HG02973 (cell line): ENCODE results near the gene RALGPS1.
A peak's percentile ranks its signal among the peaks of the same experiment; 100 is the strongest.

Experiments used
- ATAC-seq: cut with Tn5 transposase; IDR thresholded peaks from one replicate; pipeline ENCODE4 v1.9.1; 2021; ENCODE audit warnings: moderate library complexity; ENCODE audit not compliant: unreplicated experiment

The RALGPS1 gene, protein sequence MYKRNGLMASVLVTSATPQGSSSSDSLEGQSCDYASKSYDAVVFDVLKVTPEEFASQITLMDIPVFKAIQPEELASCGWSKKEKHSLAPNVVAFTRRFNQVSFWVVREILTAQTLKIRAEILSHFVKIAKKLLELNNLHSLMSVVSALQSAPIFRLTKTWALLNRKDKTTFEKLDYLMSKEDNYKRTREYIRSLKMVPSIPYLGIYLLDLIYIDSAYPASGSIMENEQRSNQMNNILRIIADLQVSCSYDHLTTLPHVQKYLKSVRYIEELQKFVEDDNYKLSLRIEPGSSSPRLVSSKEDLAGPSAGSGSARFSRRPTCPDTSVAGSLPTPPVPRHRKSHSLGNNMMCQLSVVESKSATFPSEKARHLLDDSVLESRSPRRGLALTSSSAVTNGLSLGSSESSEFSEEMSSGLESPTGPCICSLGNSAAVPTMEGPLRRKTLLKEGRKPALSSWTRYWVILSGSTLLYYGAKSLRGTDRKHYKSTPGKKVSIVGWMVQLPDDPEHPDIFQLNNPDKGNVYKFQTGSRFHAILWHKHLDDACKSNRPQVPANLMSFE

DNA sequence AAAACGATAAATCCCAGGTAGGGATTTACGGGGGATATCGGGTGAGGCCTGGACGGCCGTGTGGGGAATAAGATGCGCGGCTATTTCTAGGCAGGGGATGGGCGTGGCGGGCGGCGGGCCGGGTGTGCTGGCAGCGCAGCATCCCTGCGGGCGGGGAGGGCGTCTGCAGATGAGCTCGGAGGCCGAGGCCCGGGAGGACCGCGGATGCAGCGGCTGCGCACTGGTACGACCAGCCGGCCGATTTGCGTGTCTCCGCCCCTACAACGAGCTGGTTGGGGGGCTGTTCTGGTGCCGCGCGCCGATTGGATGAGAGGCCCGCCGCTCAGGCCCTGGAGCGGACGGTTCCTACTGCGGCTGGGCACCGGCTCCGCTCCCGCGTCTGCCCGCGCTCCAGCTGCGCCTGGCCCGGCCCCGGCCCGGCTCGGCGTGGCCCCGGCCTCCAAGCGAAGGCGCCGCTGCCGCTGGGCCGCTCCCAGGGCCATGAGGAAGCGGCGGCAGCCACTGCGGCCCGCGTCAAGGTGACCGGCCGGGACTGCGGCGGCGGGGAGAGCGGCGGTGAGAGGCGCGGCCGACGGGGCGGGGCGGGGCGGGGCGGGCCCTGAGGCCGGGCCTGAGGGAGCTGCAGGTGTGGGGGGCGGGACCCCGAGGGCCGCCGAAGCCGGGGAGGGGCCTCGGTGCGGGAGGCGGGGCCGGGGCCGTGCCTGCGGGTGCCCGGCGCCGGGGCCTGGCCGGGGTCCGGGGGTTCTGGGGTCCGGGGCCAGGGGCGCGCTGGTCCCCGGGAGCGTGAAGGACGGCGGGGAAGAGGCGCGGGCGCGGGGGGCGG, at the start of gene RALGPS1:
Gene RALGPS1 (plus strand): TSS at position 325 of the 823 bp plus-strand sequence. CDS start 47,508 bp downstream, outside the sequence.
- ATAC-seq, result peak; percentile 97

- ATAC-seq, result no peak
Measured at GRCh38 chr9:126869368-126869767, 45.2 kb upstream of the RALGPS1 start.

DNA sequence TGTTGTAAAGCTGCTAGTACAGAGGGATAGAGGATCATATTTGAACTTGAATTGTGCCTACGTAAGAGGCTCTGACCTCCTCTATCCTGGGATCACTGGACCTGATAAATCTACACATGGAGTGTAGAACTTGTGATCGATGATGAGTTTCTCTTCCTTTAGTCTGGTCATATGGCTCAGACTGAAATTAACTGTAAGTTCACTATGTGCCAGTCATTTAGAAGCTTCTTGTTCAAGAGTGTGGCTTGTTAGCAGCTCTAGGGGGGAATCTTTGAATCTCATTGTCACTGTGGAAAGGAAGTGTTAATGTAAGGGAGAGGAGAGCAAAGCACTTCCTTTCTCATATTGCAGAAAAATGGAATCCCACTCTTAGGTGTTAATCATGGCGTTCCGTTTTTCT, 42.1 kb upstream of the RALGPS1 start:
- no peak for ATAC-seq

- no peak for ATAC-seq
Measured at GRCh38 chr9:126874546-126875314, 39.9 kb upstream of the RALGPS1 start.

DNA sequence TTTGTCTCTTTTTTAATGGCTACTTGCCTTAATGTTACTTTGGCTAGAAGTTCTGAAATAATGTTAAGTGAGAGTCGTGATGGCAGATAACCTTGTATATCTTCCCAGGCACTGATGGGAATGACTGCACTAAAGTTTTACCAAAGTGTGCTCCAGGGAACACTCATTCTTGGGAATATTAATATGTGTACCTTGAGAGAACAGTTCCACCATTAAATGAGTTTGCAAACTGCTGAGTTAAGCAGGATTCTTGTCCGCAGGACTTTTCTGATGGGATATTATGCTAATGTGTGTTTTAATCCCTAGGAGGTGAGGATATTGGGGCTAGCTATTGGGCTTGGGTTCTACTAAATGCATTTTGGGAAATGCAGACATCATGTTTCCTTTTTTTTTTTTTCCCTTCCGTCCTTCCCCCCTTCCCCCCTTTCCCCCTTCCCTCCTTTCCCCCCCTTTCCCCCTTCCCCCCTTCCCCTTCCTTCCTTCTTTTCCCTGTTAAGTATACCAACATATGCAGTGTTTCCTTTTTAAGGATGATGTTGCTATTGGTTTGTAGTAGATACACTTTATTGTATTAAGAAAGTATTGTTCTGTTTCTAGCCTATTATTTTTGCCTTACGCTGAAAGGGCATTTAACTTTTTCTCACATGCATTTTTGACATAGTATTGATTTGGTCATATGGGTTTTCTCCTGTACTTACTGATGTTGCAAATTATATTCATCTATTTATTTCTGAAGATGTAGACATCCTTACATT, 38.6 kb upstream of the RALGPS1 start:
- ATAC-seq, result no peak

- no peak for ATAC-seq
Measured at GRCh38 chr9:126876531-126876930, 38.1 kb upstream of the RALGPS1 start.

DNA sequence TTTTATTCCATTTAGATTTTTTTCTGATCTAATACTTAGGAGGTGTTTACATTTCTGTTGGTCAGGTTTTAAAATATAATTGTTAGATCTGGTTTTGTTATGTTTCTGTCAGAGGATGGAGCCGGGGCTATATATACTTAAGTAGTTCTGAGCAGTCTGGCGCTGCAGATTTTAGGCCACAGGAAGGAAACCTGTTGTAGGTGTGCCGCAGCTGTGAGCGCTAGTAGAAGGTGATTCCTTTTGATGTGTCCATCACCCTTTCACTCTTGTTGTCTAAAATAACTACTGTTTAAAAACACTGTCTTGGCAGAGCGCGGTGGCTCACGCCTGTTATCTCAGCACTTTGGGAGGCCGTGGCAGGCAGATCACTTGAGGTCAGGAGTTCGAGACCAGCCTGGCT, 37.2 kb upstream of the RALGPS1 start:
- ATAC-seq, result no peak

DNA sequence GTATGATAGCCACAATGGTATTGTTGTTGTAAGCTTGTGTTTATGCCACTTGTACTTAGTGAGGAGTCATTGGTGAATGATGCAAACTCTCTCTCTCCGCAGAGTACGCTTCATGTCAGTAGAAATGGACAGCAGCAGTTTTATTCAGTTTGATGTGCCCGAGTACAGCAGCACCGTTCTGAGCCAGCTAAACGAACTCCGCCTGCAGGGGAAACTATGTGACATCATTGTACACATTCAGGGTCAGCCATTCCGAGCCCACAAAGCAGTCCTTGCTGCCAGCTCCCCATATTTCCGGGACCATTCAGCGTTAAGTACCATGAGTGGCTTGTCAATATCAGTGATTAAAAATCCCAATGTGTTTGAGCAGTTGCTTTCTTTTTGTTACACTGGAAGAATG, 35.3 kb upstream of the RALGPS1 start:
- no peak for ATAC-seq

GRCh38 chr9:126880226-126880946, 34.2 kb upstream of the RALGPS1 start:
- no peak for ATAC-seq

- ATAC-seq, result no peak
Measured at GRCh38 chr9:126880947-126881332, 33.6 kb upstream of the RALGPS1 start.

DNA sequence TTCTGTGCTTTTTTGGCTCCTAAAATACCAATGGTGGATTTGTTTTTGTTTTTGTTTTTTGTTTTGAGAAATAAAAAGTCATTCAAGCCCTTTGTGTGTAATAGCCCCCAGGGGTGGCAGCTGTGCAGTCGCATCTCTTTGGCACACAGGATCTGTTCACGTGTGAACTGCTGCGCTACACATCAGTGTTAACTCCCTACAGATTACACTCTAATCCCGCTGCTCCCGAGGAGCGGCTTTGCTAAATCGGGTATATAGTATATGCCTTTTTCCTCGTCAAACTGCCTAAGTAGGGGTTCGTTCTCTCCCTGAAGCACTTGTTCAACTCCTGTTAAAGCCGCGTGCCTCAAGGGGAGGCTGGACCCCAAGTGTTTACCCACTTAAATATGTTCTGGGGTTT, 31.8 kb upstream of the RALGPS1 start:
- no peak for ATAC-seq

DNA sequence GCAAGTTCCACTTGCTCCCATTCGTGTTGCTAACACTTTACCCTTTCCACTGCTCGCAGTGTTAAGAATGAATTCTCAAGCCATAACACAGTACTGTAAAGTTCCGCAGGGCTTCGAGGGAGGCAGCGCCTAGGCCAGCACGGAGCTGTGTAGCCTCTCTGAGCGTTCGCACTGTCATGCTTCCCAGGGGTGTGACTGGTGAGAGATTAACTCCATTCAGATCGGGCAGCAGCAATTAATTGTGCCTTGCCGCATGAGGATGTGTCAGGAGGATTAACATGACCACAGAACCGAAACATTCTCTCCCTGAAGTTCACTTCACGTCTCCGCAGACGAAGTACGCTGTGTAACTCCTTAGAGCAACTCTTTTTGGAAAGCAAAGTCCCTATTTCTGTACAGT, 30.9 kb upstream of the RALGPS1 start:
- no peak for ATAC-seq

DNA sequence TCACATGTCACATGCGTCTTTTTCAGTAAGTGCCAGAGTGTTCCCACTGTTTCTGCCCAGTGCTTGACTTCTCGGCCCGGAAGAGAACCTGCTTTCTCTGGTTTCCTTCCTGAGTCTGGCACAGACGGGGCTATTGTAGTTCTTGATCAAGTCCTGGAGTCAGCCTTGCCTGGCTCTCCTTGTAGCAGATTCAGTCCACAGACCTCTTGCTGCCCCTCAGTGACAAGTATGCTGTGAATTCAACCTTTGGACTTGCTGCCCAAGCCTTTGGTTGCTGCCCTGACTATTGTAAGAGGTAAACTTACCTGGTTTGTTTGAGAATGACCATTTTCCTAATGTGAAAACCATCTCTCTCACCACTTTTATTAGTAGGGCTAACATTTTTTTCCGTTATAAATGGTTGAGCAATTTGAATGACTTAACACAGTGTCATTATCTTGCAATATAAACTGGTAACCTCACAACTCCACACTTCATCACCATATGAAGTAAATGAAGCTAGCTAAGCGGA, 29.4 kb upstream of the RALGPS1 start:
- no peak for ATAC-seq

- no peak for ATAC-seq
Measured at GRCh38 chr9:126886034-126886822, 28.4 kb upstream of the RALGPS1 start.

- no peak for ATAC-seq
Measured at GRCh38 chr9:126886897-126887296, 27.7 kb upstream of the RALGPS1 start.

DNA sequence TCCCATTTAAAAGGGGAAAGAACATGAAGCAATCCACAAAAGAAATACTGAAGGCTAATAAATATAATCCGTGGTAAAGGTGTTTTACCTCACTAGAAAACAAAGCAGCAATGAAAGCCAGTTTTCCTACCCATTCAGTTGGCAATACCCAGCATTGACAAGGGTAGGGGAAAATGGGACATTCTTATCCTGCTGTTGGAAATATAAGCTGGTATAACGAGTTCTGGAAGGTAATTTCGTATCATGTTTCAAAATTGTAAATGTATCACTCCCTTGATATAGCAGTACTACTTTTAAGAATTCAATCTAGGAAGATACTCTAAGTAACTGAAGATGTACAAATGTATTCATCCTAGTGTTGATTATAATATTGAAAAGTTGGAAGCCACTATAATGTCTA, 22.9 kb upstream of the RALGPS1 start:
- ATAC-seq, result no peak

DNA sequence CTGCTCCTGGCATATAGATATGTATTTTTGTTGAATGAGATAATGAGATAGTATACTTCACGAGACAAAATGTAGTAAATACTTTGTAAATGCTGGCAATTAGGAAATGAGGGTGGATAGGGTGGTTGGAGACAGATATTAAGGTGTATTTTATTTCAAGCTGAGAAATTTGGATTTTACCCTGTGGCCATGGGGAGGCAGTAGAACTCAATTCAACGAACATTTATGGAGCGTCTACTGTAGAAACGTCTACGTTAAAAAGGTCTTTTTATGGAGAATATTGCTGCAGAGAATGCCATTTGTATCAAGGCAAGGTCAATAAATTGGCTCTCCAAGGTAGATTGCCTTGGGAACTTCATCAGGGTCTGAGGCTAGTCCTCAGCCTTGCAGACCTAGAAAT, 21.5 kb upstream of the RALGPS1 start:
- no peak for ATAC-seq

DNA sequence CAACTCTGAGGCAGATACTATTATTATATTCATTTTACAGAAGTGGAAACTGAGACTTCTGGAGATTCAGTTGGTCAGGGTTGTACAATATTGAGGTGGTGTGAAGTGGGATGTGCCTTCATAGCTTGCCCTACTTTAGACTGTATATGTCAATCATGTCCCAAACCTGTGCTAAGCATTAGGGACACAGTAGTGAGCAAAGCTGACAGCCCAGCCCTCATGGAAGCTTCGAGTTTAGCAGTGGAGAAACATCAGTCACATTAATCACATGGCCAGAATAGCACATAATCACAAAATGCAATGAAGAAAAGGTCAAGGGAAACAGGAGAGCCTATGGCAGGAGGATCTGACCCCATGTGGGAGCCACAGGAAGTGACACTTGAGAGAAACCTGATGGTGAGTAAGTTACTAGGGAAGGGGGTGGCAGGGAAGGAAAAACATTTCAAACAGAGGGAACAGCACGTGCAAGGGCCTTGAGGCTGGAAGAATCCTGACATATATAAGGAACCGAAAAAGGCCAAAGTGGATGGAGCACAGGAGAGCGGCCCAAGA, 20.5 kb upstream of the RALGPS1 start:
- ATAC-seq, result no peak
